K562 (cell line): ENCODE results near the gene KCNAB1. TPM values are rescaled to one million over a fixed set of nuclear protein-coding genes. Genes with fewer than 3 reads are reported as not detected.

ENCODE experiments used
- ATAC-seq: fragments of 200-7000 bp; cut with Tn5 transposase; 3 replicates; pipeline ENCODE4 v1.9.1; 2020; ENCODE audit warnings: moderate library complexity
- BruUV-seq: library from RNA; stranded (reverse); fragments of 400-500 nt; replicated peaks from 2 replicates; lab custom pipeline; 2021; lab: Mats Ljungman, UMichigan
- CTCF ChIA-PET: fragments of 300-600 bp; formaldehyde crosslinking; extraction: SDS; loops from one replicate; lab custom pipeline; 2021; ENCODE audit warnings: low intra/inter-chr PET ratio; lab: Yijun Ruan, JAX
- POLR2A ChIA-PET: fragments of 300-600, 350-650 bp; sonication (Branson Sonifier 250); formaldehyde crosslinking; extraction: SDS; loops from one replicate; lab custom pipeline; 2021; ENCODE audit warnings: antibody characterized with exemption, inconsistent platforms; lab: Yijun Ruan, JAX
- DNase-seq, 4 experiments: peaks; one replicate each; pipeline versions ENCODE4 v3.0.0 to v3.0.0-alpha.2; 2011 to 2018; ENCODE audit warnings: low spot score in 3 of 4, mixed read lengths in 3 of 4; ENCODE audit errors: extremely low read depth in 1 of 4
- FAIRE-seq: peaks from 2 replicates; lab custom pipeline; 2011; peaks lifted over from hg19 to GRCh38; lab: Jason Lieb, UNC
- H2AFZ ChIP-seq: 2 replicates; pipeline ENCODE4 v1.6.0; 2011; ENCODE audit warnings: low read depth, low read length, control low read depth, inconsistent platforms
- H3K27ac ChIP-seq: fragments of 200-600 bp; 3 replicates; pipeline ENCODE4 v1.8.0; 2011; ENCODE audit warnings: low read depth, mild to moderate bottlenecking, control low read depth, inconsistent platforms, low read length, moderate library complexity, mixed read lengths; ENCODE audit errors: extremely low read depth
- H3K27me3 ChIP-seq, 2 experiments: fragments of 300-600 bp in 1 of 2; 2 replicates in 1 of 2; 3 replicates in 1 of 2; pipeline versions ENCODE4 v1.6.0 to v1.8.0; 2011; ENCODE audit warnings: inconsistent platforms in 2 of 2, low read length in 2 of 2, mild to moderate bottlenecking in 1 of 2, mixed read lengths in 1 of 2, moderate library complexity in 1 of 2; ENCODE audit not compliant: control insufficient read depth in 2 of 2, insufficient read depth in 2 of 2
- H3K36me3 ChIP-seq: fragments of 300-600 bp; 3 replicates; pipeline ENCODE4 v1.8.0; 2011; ENCODE audit warnings: mild to moderate bottlenecking, low read length, inconsistent platforms; ENCODE audit not compliant: control insufficient read depth, insufficient read depth
- H3K4me1 ChIP-seq, 2 experiments: fragments of 200-600 bp in 1 of 2; replicated peaks in 1 of 2; 2 replicates in 1 of 2; 3 replicates in 1 of 2; pipeline versions ENCODE4 v1.5.1 to v1.8.0; 2011; ENCODE audit warnings: inconsistent platforms in 2 of 2, low read length in 2 of 2, mild to moderate bottlenecking in 1 of 2, mixed read lengths in 1 of 2, moderate library complexity in 1 of 2; ENCODE audit not compliant: control insufficient read depth in 2 of 2, insufficient read depth in 2 of 2
- H3K4me2 ChIP-seq: 2 replicates; pipeline ENCODE4 v1.6.1; 2011; ENCODE audit warnings: low read length, control low read depth, inconsistent platforms, mixed read lengths; ENCODE audit not compliant: insufficient read depth
- H3K4me3 ChIP-seq: fragments of 200-600 bp; sonication (generic), shearing (Covaris generic); 2 replicates; pipeline ENCODE4 v1.5.1; 2016; ENCODE audit warnings: control low read depth, inconsistent platforms
- H3K79me2 ChIP-seq: fragments of 200-600 bp; 3 replicates; pipeline ENCODE4 v1.8.0; 2011; ENCODE audit warnings: low read length, inconsistent platforms; ENCODE audit not compliant: control insufficient read depth, insufficient read depth
- H3K9ac ChIP-seq, 2 experiments: 2 replicates each; pipeline versions ENCODE4 v1.6.0 to v1.6.1; 2011; ENCODE audit warnings: low read depth in 2 of 2, low read length in 2 of 2, control low read depth in 1 of 2, inconsistent platforms in 1 of 2, mild to moderate bottlenecking in 1 of 2, mixed read lengths in 1 of 2; ENCODE audit not compliant: insufficient read depth in 1 of 2
- H3K9me1 ChIP-seq: one replicate; pipeline ENCODE4 v1.6.0; 2011; ENCODE audit warnings: inconsistent platforms, mild to moderate bottlenecking, low read length, moderate library complexity; ENCODE audit not compliant: control insufficient read depth, insufficient read depth
- H3K9me3 ChIP-seq: replicated peaks from 2 replicates; pipeline ENCODE4 v1.5.1; 2011; ENCODE audit warnings: low read depth, low read length, inconsistent platforms; ENCODE audit not compliant: control insufficient read depth, insufficient read depth
- H4K20me1 ChIP-seq: replicated peaks from 2 replicates; pipeline ENCODE4 v1.6.1; 2011; ENCODE audit warnings: low read length, inconsistent platforms, mixed read lengths; ENCODE audit not compliant: control insufficient read depth, insufficient read depth
- CTCF ChIP-seq, 3 experiments: IDR thresholded peaks in 2 of 3; conservative IDR thresholded peaks in 1 of 3; 2 replicates each; pipeline ENCODE4 v1.5.1; 2011 to 2012; ENCODE audit warnings: low read length in 3 of 3, mild to moderate bottlenecking in 3 of 3, control low read depth in 2 of 3, improper control_type of control experiment in 1 of 3, inconsistent platforms in 1 of 3, low read depth in 1 of 3, mixed read lengths in 1 of 3, moderate library complexity in 1 of 3; ENCODE audit not compliant: insufficient read depth in 2 of 3
- DDX20 ChIP-seq: fragments of 450-650 bp; IDR thresholded peaks from 2 replicates; pipeline ENCODE4 v1.6.1; 2016; ENCODE audit warnings: missing genetic modification characterization, low read depth, mild to moderate bottlenecking, missing compliant biosample characterization, moderate library complexity
- ELK3 ChIP-seq: fragments of 450-650 bp; formaldehyde crosslinking; IDR thresholded peaks from 2 replicates; pipeline ENCODE4 v1.4.0; 2020; ENCODE audit warnings: mild to moderate bottlenecking
- POLR3G ChIP-seq: IDR thresholded peaks from 2 replicates; pipeline ENCODE4 v1.6.1; 2011; ENCODE audit not compliant: insufficient read length, insufficient replicate concordance; ENCODE audit errors: extremely low read depth
- REST ChIP-seq, 2 experiments: fragments of 450-650 bp; formaldehyde crosslinking in 1 of 2; IDR thresholded peaks; 2 replicates each; pipeline versions ENCODE4 v1.4.0 to v1.6.1; 2014 to 2020; ENCODE audit warnings: mild to moderate bottlenecking in 2 of 2, borderline replicate concordance in 1 of 2, low read depth in 1 of 2
- RFX5 ChIP-seq: IDR thresholded peaks from 2 replicates; pipeline ENCODE4 v1.6.1; 2011; ENCODE audit warnings: low read depth, mild to moderate bottlenecking, improper control_type of control experiment, low read length
- STAT5A ChIP-seq: IDR thresholded peaks from 2 replicates; pipeline ENCODE4 v1.6.1; 2012; ENCODE audit warnings: low read length, inconsistent platforms, borderline replicate concordance
- ZNF584 ChIP-seq: fragments of 200-800 bp; sonication (Bioruptor generic); IDR thresholded peaks from 2 replicates; pipeline ENCODE4 v1.6.1; 2016; ENCODE audit warnings: low read depth, mild to moderate bottlenecking, missing genetic modification characterization, missing compliant biosample characterization
- WGBS: fragments of 100-300 bp; shearing (Covaris generic); methylation state at CpG from one replicate; pipeline ENCODE4 v1.1.6; 2016; ENCODE audit warnings: low coverage, mixed read lengths; ENCODE audit not compliant: insufficient coverage; ENCODE audit errors: missing lambda C conversion rate; 5-methylcytosine and 5-hydroxymethylcytosine counted together
- in situ Hi-C: fragments of 300-500 bp; cut with MboI; formaldehyde crosslinking; loops from 4 replicates; pipeline ENCODE4 v1.15.0; 2018; ENCODE audit warnings: inconsistent platforms, mixed read lengths
- intact Hi-C: fragments of 100-400 bp; cut with micrococcal nuclease; formaldehyde crosslinking; loops from 2 replicates; pipeline ENCODE4 v1.14.2; 2022
- polyA plus RNA-seq, 8 experiments: library from polyadenylated mRNA; depleted of rRNA in 4 of 8; stranded (reverse) in 5 of 8; unstranded in 3 of 8; fragments of >200 nt; fragmentation: Nextera tagmentation in 2 of 8; fragmentation: Illumina TruSeq in 1 of 8; extraction: Ambion mirVana in 2 of 8; extraction: Trizol in 1 of 8; gene quantifications; 2 replicates each; pipeline versions ENCODE4 v1.2.1 to v1.2.3, GENCODE V29; 2011 to 2014; ENCODE audit warnings: inconsistent platforms in 1 of 8, missing spikeins in 1 of 8
- total RNA-seq, 7 experiments: library from RNA; depleted of rRNA in 6 of 7; stranded (reverse); fragments of >200 nt in 6 of 7; fragmentation: Illumina TruSeq in 2 of 7; extraction: Trizol in 2 of 7; gene quantifications; 2 replicates each; pipeline versions ENCODE4 v1.2.1 to v1.2.3, GENCODE V29; 2011 to 2021; ENCODE audit warnings: low replicate concordance in 1 of 7
- TF ChIP-seq, protein P1 (sequence below): fragments of 250-450 bp; sonication (Bioruptor Pico); IDR thresholded peaks from 2 replicates; pipeline ENCODE4 v1.9.0; 2021; ENCODE audit warnings: mild to moderate bottlenecking

Gene KCNAB1
- total and polyA plus RNA-seq, 9 of the 15 experiments (the other 6 are each of a cell fraction or from before 2014, with no cell fraction given), result 0.14 to 1.2 (median 0.51) TPM

- no peaks in the 10 kb centered on the region for H3K79me2 ChIP-seq
- no peaks in the 10 kb centered on the region for H4K20me1 ChIP-seq
- no peak overlapping the region for H3K27ac ChIP-seq
- ATAC-seq (peak; percentile 92), FAIRE-seq (peak; percentile 40), DNase-seq (peak; percentile 31 to 68 (median 42))
- no peaks in the 10 kb centered on the region for H3K36me3 ChIP-seq
- CTCF ChIA-PET, result interaction anchor here (1.1 kb wide), 1 partner anchor 61 kb away, joined by 5 read pairs; no protein-coding TSS in a partner anchor
- WGBS, result 0% methylated on average over 1 of the region's 1 CpG
- no peak overlapping the region for H3K4me2 ChIP-seq
- peaks cover 0 to 2% of the 10 kb centered on the region in 2 experiments; a peak in 1 of 5 replicates for H3K4me1 ChIP-seq
- POLR2A ChIA-PET, result no interaction called here
- peaks cover 1 to 2% of the 10 kb centered on the region in 2 experiments; a peak in 1 of 5 replicates for H3K27me3 ChIP-seq
- in situ Hi-C loops, result no loop called here
- H3K9me1 ChIP-seq, result no peaks in the 10 kb centered on the region
- no peak overlapping the region for H2AFZ ChIP-seq
- no peak overlapping the region for H3K9ac ChIP-seq
- intact Hi-C loops, result loop anchor here (1.0 kb wide), 2 partner anchors 27 to 61 kb away; no protein-coding TSS in a partner anchor
- H3K4me3 ChIP-seq, result no peak overlapping the region
- BruUV-seq, result no TSS peak
- no peaks in the 10 kb centered on the region for H3K9me3 ChIP-seq
- TF ChIP-seq CTCF (IDR thresholded peaks at IDR 0.05 in 2 of 3, conservative IDR thresholded peaks at IDR 0.05 in 1 of 3; ENCODE audit: insufficient read depth in 2 of 3, low read depth in 1 of 3, low read length in 3 of 3) (peak; percentile 76), POLR3G (no peak), RFX5 (no peak), ELK3 (CRISPR knock-in tag) (no peak), STAT5A (no peak), ZNF584 (CRISPR knock-in tag) (no peak), REST (IDR thresholded peaks at IDR 0.05; ENCODE audit: borderline replicate concordance) (peak; percentile 54), REST (CRISPR knock-in tag; IDR thresholded peaks at IDR 0.05; ENCODE audit: low read depth) (no peak), DDX20 (tag) (no peak)
- TF ChIP-seq, protein P1, sequence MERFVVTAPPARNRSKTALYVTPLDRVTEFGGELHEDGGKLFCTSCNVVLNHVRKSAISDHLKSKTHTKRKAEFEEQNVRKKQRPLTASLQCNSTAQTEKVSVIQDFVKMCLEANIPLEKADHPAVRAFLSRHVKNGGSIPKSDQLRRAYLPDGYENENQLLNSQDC (CRISPR knock-in tag), result no peak
These were observed 327.9 kb downstream of the KCNAB1 start for GRCh38 chr3:156448300-156448699.
